ENCODE measurements around the gene PRR5L.

DNA sequence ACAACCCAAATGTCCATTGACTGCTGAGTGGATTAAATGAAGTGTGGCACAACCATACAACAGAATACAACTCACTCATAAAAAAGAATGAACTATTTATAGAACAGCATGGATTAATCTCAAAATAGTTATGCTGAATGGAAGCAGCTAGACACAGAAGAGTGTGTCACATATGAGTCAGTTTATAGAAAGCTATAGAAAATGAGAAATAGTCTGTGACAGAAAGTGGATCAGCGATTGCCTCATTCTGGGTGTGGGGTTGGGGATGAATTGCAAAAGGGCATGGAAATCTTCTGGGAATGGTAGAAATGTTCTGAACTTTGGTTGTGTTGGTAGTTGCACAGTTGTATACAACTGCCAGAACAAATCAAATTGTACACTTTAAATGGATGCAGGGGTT, 37.4 kb downstream of the PRR5L start:
- TF ChIP-seq, protein P1, sequence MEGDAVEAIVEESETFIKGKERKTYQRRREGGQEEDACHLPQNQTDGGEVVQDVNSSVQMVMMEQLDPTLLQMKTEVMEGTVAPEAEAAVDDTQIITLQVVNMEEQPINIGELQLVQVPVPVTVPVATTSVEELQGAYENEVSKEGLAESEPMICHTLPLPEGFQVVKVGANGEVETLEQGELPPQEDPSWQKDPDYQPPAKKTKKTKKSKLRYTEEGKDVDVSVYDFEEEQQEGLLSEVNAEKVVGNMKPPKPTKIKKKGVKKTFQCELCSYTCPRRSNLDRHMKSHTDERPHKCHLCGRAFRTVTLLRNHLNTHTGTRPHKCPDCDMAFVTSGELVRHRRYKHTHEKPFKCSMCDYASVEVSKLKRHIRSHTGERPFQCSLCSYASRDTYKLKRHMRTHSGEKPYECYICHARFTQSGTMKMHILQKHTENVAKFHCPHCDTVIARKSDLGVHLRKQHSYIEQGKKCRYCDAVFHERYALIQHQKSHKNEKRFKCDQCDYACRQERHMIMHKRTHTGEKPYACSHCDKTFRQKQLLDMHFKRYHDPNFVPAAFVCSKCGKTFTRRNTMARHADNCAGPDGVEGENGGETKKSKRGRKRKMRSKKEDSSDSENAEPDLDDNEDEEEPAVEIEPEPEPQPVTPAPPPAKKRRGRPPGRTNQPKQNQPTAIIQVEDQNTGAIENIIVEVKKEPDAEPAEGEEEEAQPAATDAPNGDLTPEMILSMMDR (IDR thresholded peaks at IDR 0.05): no peak
- TF ChIP-seq EZH2 (IDR thresholded peaks at IDR 0.05; ENCODE audit: borderline replicate concordance, insufficient read depth, low read depth, low read length, poor library complexity, severe bottlenecking): no peak
